ELF-1 (cell line): Measurements from ENCODE around the gene PTPN20.
A peak's percentile ranks its signal among the peaks of the same experiment; 100 is the strongest.
"Not testable (repeated sequence)": the region's sequence is repeated elsewhere in the genome, so short reads cannot be mapped to it uniquely, and the experiment has no call there.

Source experiments
- DNase-seq: peaks from one replicate; pipeline ENCODE4 v3.0.0-alpha.2; 2016; ENCODE audit warnings: low read depth, low spot score

Gene PTPN20

GRCh38 chr10:46952540-46952939 lies 41.3 kb downstream of the PTPN20 start:
- not testable (repeated sequence) for DNase-seq

DNA sequence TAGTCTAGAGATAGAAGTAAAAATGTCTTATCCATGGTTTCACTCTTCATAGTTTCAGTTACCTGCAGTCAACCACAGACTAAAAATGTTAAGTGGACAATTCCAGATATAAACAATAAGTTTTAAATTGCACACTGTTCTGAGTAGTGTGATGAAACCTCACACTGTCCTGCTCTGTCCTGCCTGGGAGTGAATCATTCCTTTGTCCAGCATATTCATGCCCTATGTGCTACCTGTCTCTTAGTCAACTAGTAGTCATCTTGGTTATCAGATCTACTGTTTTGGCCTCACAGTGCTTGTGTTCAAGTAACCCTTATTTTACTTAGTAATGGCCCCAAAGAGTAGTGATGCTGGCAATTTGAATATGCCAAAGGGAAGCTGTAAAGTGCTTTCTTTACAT lies 49.5 kb downstream of the PTPN20 start:
- not testable (repeated sequence) for DNase-seq

DNA sequence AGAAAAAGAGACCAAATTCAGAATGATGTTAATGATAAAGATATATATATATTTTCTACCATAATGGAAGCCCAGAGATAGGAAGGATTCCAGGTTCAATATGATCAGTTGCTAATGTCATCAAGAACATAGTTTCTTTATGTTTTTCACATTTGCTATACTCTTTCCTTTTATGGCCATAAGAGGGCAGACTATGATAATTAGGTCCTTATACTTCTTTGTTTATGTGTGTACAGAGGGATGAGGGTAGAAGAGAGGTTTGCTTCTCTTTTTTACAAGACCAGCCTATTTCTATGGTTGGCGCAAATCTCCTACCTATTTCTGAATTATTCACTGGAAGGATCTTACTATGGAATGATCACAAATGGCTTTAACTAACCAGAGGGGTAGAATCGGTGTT lies 52.1 kb downstream of the PTPN20 start:
- DNase-seq, result not testable (repeated sequence)

- DNase-seq, result not testable (repeated sequence)
These were observed 55.8 kb downstream of the PTPN20 start for GRCh38 chr10:46967013-46967412.

GRCh38 chr10:46980223-46980622 lies 69.0 kb downstream of the PTPN20 start:
- DNase-seq, result not testable (repeated sequence)

DNA sequence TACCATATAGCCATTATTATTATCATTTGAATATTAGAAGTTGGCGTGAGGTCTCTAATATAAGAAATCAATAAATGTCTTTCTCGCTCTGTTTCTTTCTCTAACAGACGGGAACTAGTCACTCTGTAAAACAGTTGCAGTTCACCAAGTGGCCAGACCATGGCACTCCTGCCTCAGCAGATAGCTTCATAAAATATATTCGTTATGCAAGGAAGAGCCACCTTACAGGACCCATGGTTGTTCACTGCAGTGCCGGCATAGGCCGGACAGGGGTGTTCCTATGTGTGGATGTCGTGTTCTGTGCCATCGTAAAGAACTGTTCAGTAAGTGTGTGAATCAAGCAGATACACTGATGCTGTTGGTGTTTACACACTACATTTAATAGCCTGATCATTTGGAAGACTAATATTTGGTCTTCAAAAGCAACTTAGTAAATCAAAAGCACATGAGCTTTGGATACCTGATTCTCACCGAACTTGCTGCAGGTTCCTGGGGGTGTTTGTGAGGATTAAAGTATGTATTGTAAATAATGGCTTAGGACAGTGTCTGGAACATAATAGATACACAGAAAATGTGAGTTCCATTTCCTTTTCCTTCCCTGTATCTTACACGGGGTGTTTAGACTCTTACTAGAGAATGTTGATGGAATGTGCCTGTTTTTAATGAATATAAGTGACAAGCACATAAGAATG lies 76.2 kb downstream of the PTPN20 start:
- not testable (repeated sequence) for DNase-seq

DNA sequence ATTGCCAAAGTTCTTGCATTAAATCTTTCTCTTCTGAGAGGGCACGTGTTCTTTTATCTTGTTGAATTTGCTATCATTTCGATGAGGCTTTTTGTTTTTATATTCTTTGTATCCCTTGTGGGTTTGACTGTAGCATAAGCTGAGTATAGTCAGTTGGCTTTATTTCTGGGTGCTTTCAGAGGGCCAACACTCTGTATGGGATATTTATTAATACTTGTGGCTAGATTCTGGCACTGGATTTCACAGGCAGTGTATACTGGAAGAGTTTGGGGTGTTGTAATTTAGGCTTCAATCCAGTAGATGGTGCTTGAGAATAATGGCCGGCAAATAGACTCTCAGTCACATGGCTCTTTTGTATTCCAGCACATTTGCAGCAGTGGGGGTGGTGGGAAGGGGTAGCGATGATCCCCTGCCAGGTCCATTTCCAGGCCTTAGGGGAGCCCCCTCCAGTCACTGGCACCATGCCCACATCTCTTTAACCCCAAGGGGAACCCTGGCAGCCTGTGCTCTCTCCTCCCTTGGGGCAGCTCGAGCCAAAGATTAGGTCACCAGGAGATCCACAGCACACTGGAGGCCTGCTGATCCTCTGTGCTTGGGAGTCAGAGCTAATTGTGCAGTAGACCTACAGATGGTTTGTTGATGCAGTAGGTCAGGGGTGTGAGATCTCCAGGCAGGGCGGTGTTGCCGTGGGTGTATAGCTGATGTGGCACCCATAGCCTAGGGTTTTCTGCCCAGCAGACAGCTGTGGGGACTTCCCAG lies 81.8 kb downstream of the PTPN20 start:
- DNase-seq, result peak; percentile 57

DNA sequence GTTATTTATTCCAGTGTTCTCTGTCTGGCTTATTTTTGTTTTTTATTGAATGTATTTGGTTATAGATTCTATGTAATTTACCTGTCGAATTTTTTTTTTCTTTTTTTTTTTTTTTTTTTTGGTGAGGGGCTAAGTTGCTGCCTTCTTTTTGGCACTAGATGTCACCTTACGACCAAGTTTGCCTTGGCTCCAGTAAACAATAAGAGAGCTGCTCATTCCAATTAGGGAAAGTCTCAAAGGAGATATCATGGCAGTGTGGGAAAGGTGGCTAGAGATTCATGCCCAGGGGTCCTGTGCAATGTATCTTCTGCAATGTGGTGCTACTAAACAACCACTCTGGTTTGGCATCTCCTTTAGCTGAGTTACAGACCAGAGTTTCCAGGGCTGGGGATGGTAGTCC lies 84.0 kb downstream of the PTPN20 start:
- DNase-seq, result peak; percentile 17

- DNase-seq, result no peak
These were observed 87.0 kb downstream of the PTPN20 start for GRCh38 chr10:46998192-46998591.

DNA sequence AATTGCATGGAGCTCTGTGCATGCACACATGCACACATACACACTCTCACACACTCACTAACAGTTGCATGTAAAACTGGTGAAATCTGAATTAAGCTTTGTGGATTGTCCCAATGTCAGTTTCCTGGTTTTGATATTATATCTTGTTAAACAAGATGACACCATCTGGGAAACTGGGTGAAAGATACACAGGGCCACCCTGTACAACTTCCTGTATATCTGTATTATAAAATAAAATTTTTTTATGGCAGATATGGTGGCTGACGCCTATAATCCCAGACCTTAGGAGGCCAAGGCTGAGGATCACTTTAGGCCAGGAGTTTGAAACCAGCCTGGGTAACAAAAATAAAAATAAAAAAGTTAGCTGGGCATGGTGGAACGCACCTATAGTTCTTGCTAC lies 87.4 kb downstream of the PTPN20 start:
- DNase-seq, result no peak

DNA sequence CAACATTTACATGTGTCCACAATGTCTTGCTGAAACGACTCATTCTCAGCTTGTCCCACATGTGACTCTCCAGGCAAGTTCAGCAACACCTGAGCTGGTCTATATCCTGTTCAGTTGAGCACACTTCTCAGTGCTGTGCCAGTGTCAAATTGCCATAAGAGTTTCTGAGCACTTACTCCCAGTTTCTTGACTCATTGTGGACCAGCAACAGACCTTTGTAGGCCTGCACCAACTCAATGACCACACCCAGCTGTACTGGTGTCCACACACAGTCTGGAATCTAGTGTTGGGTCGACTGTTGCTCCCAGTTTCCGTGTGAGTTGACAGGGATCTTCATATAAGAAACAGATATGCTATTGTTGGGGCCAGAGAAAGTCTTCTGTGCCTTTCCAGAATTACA lies 88.0 kb downstream of the PTPN20 start:
- no peak for DNase-seq

DNA sequence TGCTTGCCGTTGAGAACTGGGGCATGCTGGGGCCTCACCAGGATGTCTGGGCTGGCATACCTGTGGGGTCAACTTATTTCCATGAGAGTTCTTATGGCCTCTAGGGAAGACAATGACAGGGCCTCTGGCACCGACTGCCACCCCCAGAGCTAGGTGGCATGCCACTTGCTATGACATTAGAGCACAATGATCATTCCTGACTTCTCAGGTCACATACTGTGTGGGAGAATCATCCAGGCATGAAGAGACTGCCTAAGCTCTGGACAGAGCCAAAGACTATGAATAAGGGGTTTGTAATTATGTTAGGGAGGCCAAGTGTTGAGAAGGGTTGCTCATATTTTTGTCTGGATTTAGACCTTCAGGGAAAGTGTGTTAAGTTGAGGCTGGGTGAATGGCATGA lies 97.5 kb downstream of the PTPN20 start:
- no peak for DNase-seq

- no peak for DNase-seq
These were observed 98.1 kb downstream of the PTPN20 start for GRCh38 chr10:47009215-47009838.

- DNase-seq, result no peak
These were observed 98.8 kb downstream of the PTPN20 start for GRCh38 chr10:47010036-47010435.

GRCh38 chr10:47012214-47012613 lies 101.0 kb downstream of the PTPN20 start:
- DNase-seq, result no peak

- no peak for DNase-seq
These were observed 102.4 kb downstream of the PTPN20 start for GRCh38 chr10:47013507-47014154.

DNA sequence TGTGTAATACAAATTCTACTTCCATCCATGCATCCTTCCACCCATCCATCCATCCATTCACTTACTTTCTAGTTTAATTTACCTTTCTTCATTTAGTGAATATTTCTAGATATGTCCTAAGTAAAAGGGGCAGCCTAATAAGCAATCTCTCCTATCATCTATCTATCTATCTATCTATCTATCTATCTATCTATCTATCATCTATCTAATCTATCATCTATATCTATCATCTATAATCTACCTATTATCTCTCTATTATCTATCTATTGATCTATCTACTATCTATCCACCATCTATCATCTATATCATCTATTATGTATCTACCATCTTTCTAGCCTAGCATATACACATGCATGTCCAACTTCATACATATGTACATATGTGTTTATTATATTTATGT lies 104.2 kb downstream of the PTPN20 start:
- no peak for DNase-seq

- DNase-seq, result no peak
These were observed 105.3 kb downstream of the PTPN20 start for GRCh38 chr10:47016564-47016963.

DNA sequence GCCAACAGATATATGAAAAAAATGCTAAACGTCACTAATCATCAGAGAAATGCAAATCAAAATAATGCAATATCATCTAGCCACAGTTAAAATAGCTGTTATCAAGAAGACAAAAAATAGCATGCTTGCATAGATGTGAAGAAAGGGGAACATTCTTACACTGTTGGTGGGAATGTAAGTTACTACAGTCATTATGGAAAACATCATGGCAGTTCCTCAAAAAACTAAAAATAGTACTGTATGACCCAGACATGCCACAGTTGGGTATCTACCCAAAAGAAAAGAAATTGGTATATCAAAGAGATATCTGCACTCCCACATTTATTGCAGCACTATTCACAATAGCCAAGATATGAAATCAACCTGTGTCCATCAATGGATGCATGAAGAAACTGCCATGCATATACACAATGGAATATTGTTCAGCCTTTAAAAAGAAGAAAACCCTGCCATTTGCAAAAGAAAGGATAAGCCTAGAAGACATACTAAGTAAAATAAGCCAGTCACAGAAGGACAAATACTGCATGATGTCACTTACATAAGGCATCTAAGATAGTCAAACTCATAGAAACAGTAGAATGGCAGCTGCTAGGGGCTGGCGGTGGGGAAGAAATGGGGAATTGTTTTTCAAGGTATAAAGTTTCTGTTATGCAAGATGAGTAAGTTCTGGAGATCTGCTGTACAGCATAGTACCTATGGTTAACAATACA lies 107.0 kb downstream of the PTPN20 start:
- DNase-seq, result no peak

DNA sequence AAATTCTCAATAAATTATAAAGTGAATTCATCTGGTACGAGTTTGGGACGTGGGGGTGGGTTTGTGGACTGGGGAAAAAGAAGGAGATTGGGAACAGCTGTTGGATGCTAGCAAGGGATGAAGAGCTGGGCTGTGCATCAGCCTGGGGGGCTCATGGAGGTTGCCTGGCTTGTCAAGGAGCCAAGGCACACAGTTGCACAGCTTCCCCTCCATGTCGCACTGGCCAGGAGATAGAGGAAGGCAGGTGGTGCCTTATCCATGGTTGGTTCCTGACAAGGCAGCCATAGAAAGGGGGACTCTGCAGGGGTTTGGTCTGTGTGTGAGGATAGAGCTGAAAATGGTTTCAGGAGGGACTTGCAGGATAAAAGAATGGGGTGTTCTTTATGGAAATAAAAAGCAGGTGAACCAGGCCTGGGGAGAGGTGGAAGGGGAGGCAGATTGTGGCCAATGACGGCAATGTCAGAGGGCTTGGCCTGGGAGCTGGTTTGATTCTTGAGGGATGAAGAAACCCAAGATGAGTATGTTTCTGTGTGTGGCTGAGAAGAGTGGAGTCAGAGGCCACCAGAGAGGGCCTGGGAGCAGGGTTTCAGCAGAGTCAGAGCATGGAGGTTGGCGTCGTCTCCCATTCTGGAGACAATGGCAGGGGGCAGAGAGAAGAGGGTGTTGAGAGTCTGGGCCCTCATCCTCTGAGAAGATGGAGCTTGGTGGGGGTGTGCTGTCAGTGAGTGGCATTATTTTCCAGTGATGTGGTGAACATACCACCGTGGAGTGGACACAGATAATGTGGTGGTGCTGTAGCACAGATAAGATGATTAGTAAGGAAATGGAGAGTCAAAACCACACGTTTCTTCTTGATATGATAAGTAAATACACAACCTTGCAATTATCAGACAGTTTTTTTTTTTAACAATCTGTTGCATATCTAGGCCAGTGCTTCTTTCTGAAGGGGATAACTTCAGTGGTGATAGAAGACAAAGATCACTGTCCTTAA lies 108.2 kb downstream of the PTPN20 start:
- no peak for DNase-seq
